Epithelial cell of proximal tubule (primary cell): ENCODE measurements around the gene KAT6B. TPM values are rescaled to one million over a fixed set of nuclear protein-coding genes. Genes with fewer than 3 reads are reported as not detected.

Source experiments
- DNase-seq: peaks from one replicate; pipeline ENCODE4 v3.0.0-alpha.2; 2011; ENCODE audit warnings: low read depth
- H3K4me3 ChIP-seq: 2 replicates; pipeline ENCODE4 v1.5.1; 2011; ENCODE audit warnings: low read depth, mild to moderate bottlenecking, low read length
- CTCF ChIP-seq: conservative IDR thresholded peaks from 2 replicates; pipeline ENCODE4 v1.5.1; 2012; ENCODE audit warnings: low read depth, mild to moderate bottlenecking, low read length
- total RNA-seq: library from RNA; depleted of rRNA; stranded (reverse); fragments of >200 nt; gene quantifications from 2 replicates; pipeline ENCODE4 v1.2.3, GENCODE V29; 2015

The KAT6B gene
- total RNA-seq, 1 donor from 2014 or later, result 10.1 TPM

GRCh38 chr10:74928742-74929191 is 102.4 kb downstream of the KAT6B start:
- TF ChIP-seq CTCF, result no peak
- H3K4me3 ChIP-seq, result no peak overlapping the region
- DNase-seq, result no peak

- DNase-seq, result no peak
- TF ChIP-seq CTCF, result no peak
- H3K4me3 ChIP-seq, result no peak overlapping the region
Measured at GRCh38 chr10:74929197-74929596, 102.8 kb downstream of the KAT6B start.

GRCh38 chr10:74930965-74931364 is 104.6 kb downstream of the KAT6B start:
- H3K4me3 ChIP-seq, result no peak overlapping the region
- TF ChIP-seq CTCF, result no peak
- no peak for DNase-seq

GRCh38 chr10:74932648-74933047 is 106.2 kb downstream of the KAT6B start:
- DNase-seq, result no peak
- H3K4me3 ChIP-seq, result no peak overlapping the region
- no peak for TF ChIP-seq CTCF

GRCh38 chr10:74934100-74934812 is 107.9 kb downstream of the KAT6B start:
- no peak overlapping the region for H3K4me3 ChIP-seq
- no peak for TF ChIP-seq CTCF
- no peak for DNase-seq

GRCh38 chr10:74936577-74937265 is 110.3 kb downstream of the KAT6B start:
- H3K4me3 ChIP-seq, result no peak overlapping the region
- DNase-seq, result no peak
- no peak for TF ChIP-seq CTCF
